Ascending aorta (tissue), 2 donors: Measurements from ENCODE around the gene REEP2. TPM values are rescaled to one million over a fixed set of nuclear protein-coding genes. Genes with fewer than 3 reads are reported as not detected.
"Not testable (repeated sequence)": the region's sequence is repeated elsewhere in the genome, so short reads cannot be mapped to it uniquely, and the experiment has no call there.

ENCODE experiments used
- DNase-seq, 2 donors: peaks; one replicate each; pipeline ENCODE4 v3.0.0-alpha.2; 2019; ENCODE audit warnings: low spot score in 2 of 2
- H3K27ac ChIP-seq, 2 donors: fragments of 200-600 bp; sonication (generic); one replicate each; pipeline ENCODE4 v1.5.1; 2016 to 2017; ENCODE audit warnings: mild to moderate bottlenecking in 1 of 2
- H3K27me3 ChIP-seq: fragments of 200-600 bp; sonication (generic); one replicate; pipeline ENCODE4 v1.5.1; 2017
- H3K36me3 ChIP-seq, 2 donors: fragments of 200-600 bp; sonication (generic); one replicate each; pipeline ENCODE4 v1.5.1; 2016
- H3K4me1 ChIP-seq, 2 donors: fragments of 200-600 bp; sonication (generic); one replicate each; pipeline ENCODE4 v1.5.1; 2016 to 2017; ENCODE audit warnings: mild to moderate bottlenecking in 1 of 2
- H3K4me3 ChIP-seq, 2 donors: fragments of 200-600 bp; sonication (generic); one replicate each; pipeline ENCODE4 v1.5.1; 2016 to 2017; ENCODE audit warnings: mild to moderate bottlenecking in 1 of 2
- H3K9me3 ChIP-seq, 2 donors: fragments of 200-600 bp; sonication (generic); one replicate each; pipeline ENCODE4 v1.5.1; 2016
- intact Hi-C: fragments of 100-400 bp; cut with DNase I; formaldehyde crosslinking; loops from one replicate; pipeline ENCODE4 v1.15.1; 2023
- total RNA-seq: library from RNA; depleted of rRNA; stranded (reverse); fragments of >200 nt; gene quantifications from one replicate; pipeline ENCODE4 v1.1.0, GENCODE V29; 2016
- TF ChIP-seq, protein P1 (sequence below), 3 experiments: fragments of 200-600 bp in 2 of 3; fragments of 450-650 bp in 1 of 3; sonication (generic) in 2 of 3; IDR thresholded peaks; one replicate each; pipeline ENCODE4 v1.5.1; 2016 to 2019; ENCODE audit warnings: antibody characterized with exemption in 3 of 3, mild to moderate bottlenecking in 1 of 3, moderate library complexity in 1 of 3

Gene REEP2, protein sequence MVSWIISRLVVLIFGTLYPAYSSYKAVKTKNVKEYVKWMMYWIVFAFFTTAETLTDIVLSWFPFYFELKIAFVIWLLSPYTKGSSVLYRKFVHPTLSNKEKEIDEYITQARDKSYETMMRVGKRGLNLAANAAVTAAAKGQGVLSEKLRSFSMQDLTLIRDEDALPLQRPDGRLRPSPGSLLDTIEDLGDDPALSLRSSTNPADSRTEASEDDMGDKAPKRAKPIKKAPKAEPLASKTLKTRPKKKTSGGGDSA
- total RNA-seq = 3.5 TPM

GRCh38 chr5:138438724-138439476 is at the start of gene REEP2:
Gene REEP2, plus strand, starts transcription at chr5:138439057. Its CDS starts 152 bp downstream, at chr5:138439209.
- Histone ChIP-seq H3K36me3 (peaks cover 22 to 30% of the 10 kb centered on the region in 2 donors), H3K9me3 (no peaks in the 10 kb centered on the region), H3K27ac (peak within 1 kb of the TSS; percentile 9 to 58), H3K4me1 (peaks cover 5 to 16% of the 10 kb centered on the region in 2 donors), H3K27me3 (no peaks in the 10 kb centered on the region), H3K4me3 (peak within 1 kb of the TSS; percentile 55 to 76)
- peak in 1 of 2 donors; percentile 71 for DNase-seq
- TF ChIP-seq, protein P1, sequence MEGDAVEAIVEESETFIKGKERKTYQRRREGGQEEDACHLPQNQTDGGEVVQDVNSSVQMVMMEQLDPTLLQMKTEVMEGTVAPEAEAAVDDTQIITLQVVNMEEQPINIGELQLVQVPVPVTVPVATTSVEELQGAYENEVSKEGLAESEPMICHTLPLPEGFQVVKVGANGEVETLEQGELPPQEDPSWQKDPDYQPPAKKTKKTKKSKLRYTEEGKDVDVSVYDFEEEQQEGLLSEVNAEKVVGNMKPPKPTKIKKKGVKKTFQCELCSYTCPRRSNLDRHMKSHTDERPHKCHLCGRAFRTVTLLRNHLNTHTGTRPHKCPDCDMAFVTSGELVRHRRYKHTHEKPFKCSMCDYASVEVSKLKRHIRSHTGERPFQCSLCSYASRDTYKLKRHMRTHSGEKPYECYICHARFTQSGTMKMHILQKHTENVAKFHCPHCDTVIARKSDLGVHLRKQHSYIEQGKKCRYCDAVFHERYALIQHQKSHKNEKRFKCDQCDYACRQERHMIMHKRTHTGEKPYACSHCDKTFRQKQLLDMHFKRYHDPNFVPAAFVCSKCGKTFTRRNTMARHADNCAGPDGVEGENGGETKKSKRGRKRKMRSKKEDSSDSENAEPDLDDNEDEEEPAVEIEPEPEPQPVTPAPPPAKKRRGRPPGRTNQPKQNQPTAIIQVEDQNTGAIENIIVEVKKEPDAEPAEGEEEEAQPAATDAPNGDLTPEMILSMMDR (IDR thresholded peaks at IDR 0.05) = no peak
- intact Hi-C loops = no loop called here

GRCh38 chr5:138389332-138389731 is 49.5 kb upstream of the REEP2 start:
- Histone ChIP-seq H3K27ac (no peak overlapping the region), H3K4me3 (no peak overlapping the region), H3K36me3 (peaks cover 59 to 73% of the 10 kb centered on the region in 2 donors), H3K4me1 (no peaks in the 10 kb centered on the region), H3K9me3 (no peaks in the 10 kb centered on the region), H3K27me3 (no peaks in the 10 kb centered on the region)
- intact Hi-C loops = no loop called here
- DNase-seq = no peak
- TF ChIP-seq, protein P1 (IDR thresholded peaks at IDR 0.05) = no peak

DNA sequence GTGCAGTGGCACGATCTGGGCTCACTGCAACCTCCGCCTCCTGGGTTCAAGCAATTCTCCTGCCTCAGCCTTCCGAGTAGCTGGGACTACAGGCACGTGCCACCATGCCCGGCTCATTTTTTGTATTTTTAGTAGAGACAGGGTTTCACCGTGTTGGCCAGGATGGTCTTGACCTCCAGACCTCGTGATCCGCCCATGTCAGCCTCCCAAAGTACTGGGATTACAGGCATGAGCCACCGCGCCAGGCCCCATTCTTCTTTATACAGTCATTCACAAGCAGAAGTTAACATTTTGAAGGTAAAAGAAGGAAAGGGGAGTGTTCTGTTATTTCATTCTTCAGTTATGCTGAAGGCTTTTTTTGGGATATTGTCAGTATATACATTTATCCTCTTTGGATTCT is 48.9 kb upstream of the REEP2 start:
- H3K27me3 ChIP-seq, DNase-seq, H3K9me3 ChIP-seq, intact Hi-C loops, H3K4me1 ChIP-seq, H3K27ac ChIP-seq, H3K4me3 ChIP-seq: not testable (repeated sequence)
- H3K36me3 ChIP-seq = peaks cover 57 to 77% of the 10 kb centered on the region in 2 donors

GRCh38 chr5:138391859-138392386 is 46.9 kb upstream of the REEP2 start:
- intact Hi-C loops = no loop called here
- H3K27ac ChIP-seq = no peak overlapping the region
- peaks cover 56 to 78% of the 10 kb centered on the region in 2 donors for H3K36me3 ChIP-seq

GRCh38 chr5:138402640-138403039 is 36.2 kb upstream of the REEP2 start:
- DNase-seq = no peak
- intact Hi-C loops = no loop called here
- no peak overlapping the region for H3K27ac ChIP-seq
- TF ChIP-seq, protein P1 (IDR thresholded peaks at IDR 0.05) = no peak
- H3K36me3 ChIP-seq = peaks cover 66 to 86% of the 10 kb centered on the region in 2 donors
- no peaks in the 10 kb centered on the region for H3K9me3 ChIP-seq
- H3K4me1 ChIP-seq = no peaks in the 10 kb centered on the region
- no peak overlapping the region for H3K4me3 ChIP-seq
- no peaks in the 10 kb centered on the region for H3K27me3 ChIP-seq

More at GRCh38 chr5:138391859-138392386, 46.9 kb upstream of the REEP2 start:
- Histone ChIP-seq H3K27me3 (no peaks in the 10 kb centered on the region), H3K9me3 (no peaks in the 10 kb centered on the region), H3K4me1 (no peaks in the 10 kb centered on the region), H3K4me3 (no peak overlapping the region)
- DNase-seq = no peak
- TF ChIP-seq, protein P1 (IDR thresholded peaks at IDR 0.05) = no peak

DNA sequence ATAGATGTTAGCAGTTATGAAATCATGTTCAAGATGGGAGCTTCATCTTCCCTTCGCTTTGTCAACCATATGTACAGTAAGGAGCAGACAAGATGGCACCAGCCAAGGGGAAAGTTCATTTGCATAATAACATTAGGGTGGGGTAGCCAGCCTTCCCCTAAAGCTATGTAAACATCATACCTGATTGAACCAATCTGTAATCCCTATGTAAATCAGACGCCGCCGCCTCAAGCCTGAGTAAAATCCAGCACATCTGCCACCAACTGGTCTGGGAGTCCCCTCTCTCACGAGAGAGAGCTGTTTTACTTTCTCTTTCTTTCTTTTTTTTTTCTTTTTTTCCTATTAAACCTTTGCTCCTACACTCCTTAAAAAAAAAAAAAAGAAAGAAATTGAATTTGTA is 30.8 kb upstream of the REEP2 start:
- no peak overlapping the region for H3K4me3 ChIP-seq
- no peak overlapping the region for H3K27ac ChIP-seq
- DNase-seq = no peak
- no peaks in the 10 kb centered on the region for H3K4me1 ChIP-seq
- peaks cover 26 to 48% of the 10 kb centered on the region in 2 donors for H3K36me3 ChIP-seq
- TF ChIP-seq, protein P1 (IDR thresholded peaks at IDR 0.05) = no peak
- H3K9me3 ChIP-seq = no peaks in the 10 kb centered on the region
- intact Hi-C loops = no loop called here
- H3K27me3 ChIP-seq = no peaks in the 10 kb centered on the region
